NB4 (cell line): Measurements from ENCODE around the gene CNTLN.
"Not testable (repeated sequence)": the region's sequence is repeated elsewhere in the genome, so short reads cannot be mapped to it uniquely, and the experiment has no call there.

Source experiments
- CTCF ChIP-seq: IDR thresholded peaks from one replicate; pipeline ENCODE4 v1.5.1; 2012; ENCODE audit warnings: low read depth, low read length
- POLR2A ChIP-seq: IDR thresholded peaks from 2 replicates; pipeline ENCODE4 v1.6.1; 2011; ENCODE audit warnings: mild to moderate bottlenecking; ENCODE audit not compliant: insufficient read length; ENCODE audit errors: extremely low read depth

- TF ChIP-seq CTCF, POLR2A: not testable (repeated sequence)
These were observed 219.2 kb downstream of the CNTLN start for GRCh38 chr9:17354006-17354405.
